ENCODE measurements around the gene HOXA3.

DNA sequence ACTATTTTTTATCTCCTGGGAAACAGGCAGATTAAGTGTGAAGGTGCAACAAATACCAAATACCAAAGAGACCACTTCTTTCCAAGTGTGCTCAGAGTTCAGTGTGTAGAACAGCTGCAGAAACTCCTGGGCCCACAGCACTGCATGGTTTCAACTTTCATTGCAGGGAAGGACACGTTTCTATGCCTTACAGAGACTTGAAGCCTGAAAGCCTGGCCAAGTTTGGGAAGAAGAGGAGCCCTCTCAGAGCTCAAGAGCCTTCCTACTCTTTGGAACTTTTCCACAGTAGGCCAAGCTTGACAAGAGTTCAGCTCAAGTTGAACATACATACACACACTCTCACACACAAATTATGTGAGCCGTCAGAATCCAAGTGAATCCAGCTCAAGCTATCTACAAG is 24.3 kb downstream of the HOXA3 start:
- TF ChIP-seq, protein P1, sequence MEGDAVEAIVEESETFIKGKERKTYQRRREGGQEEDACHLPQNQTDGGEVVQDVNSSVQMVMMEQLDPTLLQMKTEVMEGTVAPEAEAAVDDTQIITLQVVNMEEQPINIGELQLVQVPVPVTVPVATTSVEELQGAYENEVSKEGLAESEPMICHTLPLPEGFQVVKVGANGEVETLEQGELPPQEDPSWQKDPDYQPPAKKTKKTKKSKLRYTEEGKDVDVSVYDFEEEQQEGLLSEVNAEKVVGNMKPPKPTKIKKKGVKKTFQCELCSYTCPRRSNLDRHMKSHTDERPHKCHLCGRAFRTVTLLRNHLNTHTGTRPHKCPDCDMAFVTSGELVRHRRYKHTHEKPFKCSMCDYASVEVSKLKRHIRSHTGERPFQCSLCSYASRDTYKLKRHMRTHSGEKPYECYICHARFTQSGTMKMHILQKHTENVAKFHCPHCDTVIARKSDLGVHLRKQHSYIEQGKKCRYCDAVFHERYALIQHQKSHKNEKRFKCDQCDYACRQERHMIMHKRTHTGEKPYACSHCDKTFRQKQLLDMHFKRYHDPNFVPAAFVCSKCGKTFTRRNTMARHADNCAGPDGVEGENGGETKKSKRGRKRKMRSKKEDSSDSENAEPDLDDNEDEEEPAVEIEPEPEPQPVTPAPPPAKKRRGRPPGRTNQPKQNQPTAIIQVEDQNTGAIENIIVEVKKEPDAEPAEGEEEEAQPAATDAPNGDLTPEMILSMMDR (IDR thresholded peaks at IDR 0.05; ENCODE audit: low read depth, low read length) = no peak
- no peak for TF ChIP-seq MYC (IDR thresholded peaks at IDR 0.05; ENCODE audit: low read depth, low read length)

All from NB4 (cell line).